H1 (cell line): ENCODE measurements around the gene IER5. TPM values are rescaled to one million over a fixed set of nuclear protein-coding genes. Genes with fewer than 3 reads are reported as not detected.

Source experiments
- ASH2L ChIP-seq: fragments of 200-600, 300-600 bp; sonication (generic); IDR thresholded peaks from one replicate; pipeline ENCODE4 v1.7.1; 2017; ENCODE audit warnings: low read length
- BACH1 ChIP-seq: IDR thresholded peaks from 2 replicates; pipeline ENCODE4 v1.6.1; 2012; ENCODE audit warnings: low read length, improper control_type of control experiment
- CHD7 ChIP-seq: fragments of 300-600 bp; sonication (generic); IDR thresholded peaks from 2 replicates; pipeline ENCODE4 v1.7.1; 2012; ENCODE audit warnings: low read length, moderate library complexity, mild to moderate bottlenecking, inconsistent platforms; ENCODE audit not compliant: insufficient replicate concordance
- JUN ChIP-seq: IDR thresholded peaks from 2 replicates; pipeline ENCODE4 v1.6.1; 2011; ENCODE audit warnings: low read depth, mild to moderate bottlenecking, improper control_type of control experiment, low read length
- POLR2A ChIP-seq, 2 experiments: IDR thresholded peaks; 1 replicate in 1 of 2; 2 replicates in 1 of 2; pipeline ENCODE4 v1.6.1; 2011; ENCODE audit warnings: low read depth in 2 of 2, low read length in 2 of 2, mild to moderate bottlenecking in 2 of 2; ENCODE audit errors: control extremely low read depth in 1 of 2
- RXRA ChIP-seq: IDR thresholded peaks from 2 replicates; pipeline ENCODE4 v1.6.1; 2011; ENCODE audit warnings: low read depth, mild to moderate bottlenecking, low read length, moderate library complexity; ENCODE audit not compliant: insufficient read depth
- SIN3A ChIP-seq, 2 experiments: IDR thresholded peaks in 1 of 2; conservative IDR thresholded peaks in 1 of 2; 2 replicates each; pipeline ENCODE4 v1.6.1; 2011 to 2012; ENCODE audit warnings: low read length in 2 of 2, improper control_type of control experiment in 1 of 2, low read depth in 1 of 2, mild to moderate bottlenecking in 1 of 2
- SRF ChIP-seq: IDR thresholded peaks from 2 replicates; pipeline ENCODE4 v1.6.1; 2011; ENCODE audit warnings: mild to moderate bottlenecking, low read depth, low read length, moderate library complexity
- SUZ12 ChIP-seq: fragments of 200-600 bp; sonication (generic); IDR thresholded peaks from 2 replicates; pipeline ENCODE4 v1.6.1; 2012; ENCODE audit warnings: mild to moderate bottlenecking, inconsistent platforms, low read length, moderate library complexity, mixed read lengths
- TBP ChIP-seq: IDR thresholded peaks from 2 replicates; pipeline ENCODE4 v1.6.1; 2011; ENCODE audit warnings: low read depth, low read length, improper control_type of control experiment
- polyA plus RNA-seq, 7 experiments: library from polyadenylated mRNA; depleted of rRNA in 3 of 7; stranded (reverse) in 5 of 7; unstranded in 2 of 7; fragments of >200 nt in 5 of 7; fragments of 200-250 nt in 2 of 7; gene quantifications; 1 replicate in 5 of 7; 2 replicates in 1 of 7; 4 replicates in 1 of 7; pipeline versions ENCODE4 v1.2.1 to v1.2.3, GENCODE V29; 2011 to 2013; ENCODE audit warnings: missing spikeins in 2 of 7, mixed read lengths in 2 of 7
- total RNA-seq: library from RNA; stranded (reverse); fragmentation: NEBNext Ultra II Directional; extraction: Animal tissue kit (Norgen Biotek cat#: 25700); gene quantifications from 2 replicates; pipeline ENCODE4 v1.2.1, GENCODE V29; 2021

The IER5 gene
- total and polyA plus RNA-seq, 2 of the 8 experiments (the other 6 are each of a cell fraction or from before 2014, with no cell fraction given), result 3.5 to 7.7 TPM

DNA sequence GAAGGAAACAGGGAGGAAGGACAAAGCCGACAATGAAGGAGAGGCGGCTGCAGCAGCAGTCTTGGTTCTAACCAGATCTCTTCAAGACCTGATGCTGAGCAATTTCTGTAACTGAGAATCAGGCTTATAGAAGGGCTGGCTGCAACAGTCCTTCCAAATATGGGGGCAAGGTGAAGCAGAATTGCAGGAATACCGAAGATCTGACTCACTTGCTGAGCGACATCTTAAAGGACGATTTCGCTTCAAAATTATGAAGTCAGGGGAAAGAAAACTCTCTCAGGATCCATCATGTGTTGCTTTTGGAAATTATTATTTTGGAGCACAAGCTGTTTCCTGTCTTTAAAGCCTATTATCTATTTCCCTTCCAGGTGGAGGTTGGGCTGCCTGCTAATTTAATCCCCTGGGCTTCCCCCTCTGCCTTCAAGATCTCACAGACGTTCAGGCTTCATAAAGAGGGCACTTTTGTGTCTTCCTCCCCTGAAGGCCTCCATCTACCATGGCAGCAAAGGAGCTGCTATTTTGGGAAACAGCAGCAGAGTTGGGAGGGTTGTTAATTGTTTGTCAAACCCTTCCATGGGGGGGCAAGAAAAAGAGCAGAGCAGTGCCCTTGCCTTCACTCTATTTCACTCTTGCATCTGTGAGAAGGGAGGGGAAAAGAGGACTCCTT is 10.8 kb upstream of the IER5 start (continued):
- TF ChIP-seq CHD7 (no peak), JUN (no peak), RXRA (no peak), POLR2A (IDR thresholded peaks at IDR 0.05; ENCODE audit: control extremely low read depth in 1 of 2, low read depth in 2 of 2, low read length in 2 of 2) (no peak), BACH1 (no peak), TBP (no peak), SUZ12 (no peak), SIN3A (conservative IDR thresholded peaks at IDR 0.05 in 1 of 2, IDR thresholded peaks at IDR 0.05 in 1 of 2; ENCODE audit: low read depth in 1 of 2, low read length in 2 of 2) (no peak), SRF (no peak), ASH2L (no peak)
